ENCODE data around the gene RGS9.

DNA sequence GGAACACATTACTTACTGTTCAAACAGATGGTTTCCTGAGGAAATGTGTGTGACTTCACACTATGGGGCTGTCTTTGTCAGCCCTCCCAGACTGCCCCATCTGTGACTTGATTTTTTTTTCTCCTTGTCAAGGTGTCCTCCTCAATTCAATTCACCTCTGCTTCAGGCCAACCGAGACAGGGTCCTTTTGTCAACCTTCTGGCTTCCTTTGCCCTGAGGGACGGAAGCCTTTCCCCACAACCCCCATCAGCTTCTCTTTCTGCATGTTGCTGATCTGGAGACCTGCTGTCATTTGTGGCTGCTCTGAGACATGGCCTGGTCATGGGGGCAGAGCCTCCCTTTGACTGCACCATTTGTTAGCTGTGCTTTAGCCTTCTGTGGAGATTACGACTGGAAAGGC, 21.3 kb upstream of the RGS9 start:
- no peak for TF ChIP-seq POLR2A (IDR thresholded peaks at IDR 0.05)
- TF ChIP-seq, protein P1, sequence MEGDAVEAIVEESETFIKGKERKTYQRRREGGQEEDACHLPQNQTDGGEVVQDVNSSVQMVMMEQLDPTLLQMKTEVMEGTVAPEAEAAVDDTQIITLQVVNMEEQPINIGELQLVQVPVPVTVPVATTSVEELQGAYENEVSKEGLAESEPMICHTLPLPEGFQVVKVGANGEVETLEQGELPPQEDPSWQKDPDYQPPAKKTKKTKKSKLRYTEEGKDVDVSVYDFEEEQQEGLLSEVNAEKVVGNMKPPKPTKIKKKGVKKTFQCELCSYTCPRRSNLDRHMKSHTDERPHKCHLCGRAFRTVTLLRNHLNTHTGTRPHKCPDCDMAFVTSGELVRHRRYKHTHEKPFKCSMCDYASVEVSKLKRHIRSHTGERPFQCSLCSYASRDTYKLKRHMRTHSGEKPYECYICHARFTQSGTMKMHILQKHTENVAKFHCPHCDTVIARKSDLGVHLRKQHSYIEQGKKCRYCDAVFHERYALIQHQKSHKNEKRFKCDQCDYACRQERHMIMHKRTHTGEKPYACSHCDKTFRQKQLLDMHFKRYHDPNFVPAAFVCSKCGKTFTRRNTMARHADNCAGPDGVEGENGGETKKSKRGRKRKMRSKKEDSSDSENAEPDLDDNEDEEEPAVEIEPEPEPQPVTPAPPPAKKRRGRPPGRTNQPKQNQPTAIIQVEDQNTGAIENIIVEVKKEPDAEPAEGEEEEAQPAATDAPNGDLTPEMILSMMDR (IDR thresholded peaks at IDR 0.05 in 8 of 11, conservative IDR thresholded peaks at IDR 0.05 in 3 of 11): no peak
- TF ChIP-seq POLR2AphosphoS5 (IDR thresholded peaks at IDR 0.05): no peak

Measured in spleen (tissue), 7 donors.